Neuronal stem cell (in vitro differentiated cells): Measurements from ENCODE around the gene CTPS1.
A peak's percentile ranks its signal among the peaks of the same experiment; 100 is the strongest.

Experiments
- DNase-seq: peaks from one replicate; pipeline ENCODE4 v3.0.0-alpha.2; 2013; ENCODE audit warnings: low spot score
- H2AFZ ChIP-seq: one replicate; pipeline ENCODE4 v1.6.1; 2013; ENCODE audit warnings: mild to moderate bottlenecking, low read length, inconsistent platforms
- H2AK5ac ChIP-seq: 2 replicates; pipeline ENCODE4 v1.6.1; 2013; ENCODE audit warnings: low read depth, mild to moderate bottlenecking, inconsistent platforms, low read length, moderate library complexity, mixed read lengths
- H2BK120ac ChIP-seq: 2 replicates; pipeline ENCODE4 v1.6.1; 2013; ENCODE audit warnings: low read depth, mild to moderate bottlenecking, inconsistent platforms, low read length, moderate library complexity, mixed read lengths
- H2BK12ac ChIP-seq: one replicate; pipeline ENCODE4 v1.6.1; 2013; ENCODE audit warnings: low read length, inconsistent platforms
- H2BK15ac ChIP-seq: 2 replicates; pipeline ENCODE4 v1.6.1; 2013; ENCODE audit warnings: mild to moderate bottlenecking, low read length, inconsistent platforms, mixed read lengths
- H2BK5ac ChIP-seq: one replicate; pipeline ENCODE4 v1.6.1; 2013; ENCODE audit warnings: inconsistent platforms, mild to moderate bottlenecking, low read length, moderate library complexity
- H3K14ac ChIP-seq: one replicate; pipeline ENCODE4 v1.6.1; 2013; ENCODE audit warnings: low read length, inconsistent platforms
- H3K18ac ChIP-seq: 2 replicates; pipeline ENCODE4 v1.6.1; 2013; ENCODE audit warnings: low read length, inconsistent platforms
- H3K23ac ChIP-seq: 2 replicates; pipeline ENCODE4 v1.6.1; 2013; ENCODE audit warnings: low read depth, mild to moderate bottlenecking, mixed read lengths, low read length, inconsistent platforms; ENCODE audit not compliant: poor library complexity
- H3K27ac ChIP-seq: replicated peaks from 3 replicates; pipeline ENCODE4 v1.5.1; 2013; ENCODE audit warnings: low read length, inconsistent platforms
- H3K27me3 ChIP-seq, 3 experiments: 2 replicates each; pipeline ENCODE4 v1.6.1; 2013; ENCODE audit warnings: low read length in 3 of 3, mild to moderate bottlenecking in 2 of 3, inconsistent platforms in 1 of 3, low read depth in 1 of 3, mixed read lengths in 1 of 3, moderate library complexity in 1 of 3; ENCODE audit not compliant: control insufficient read depth in 3 of 3, insufficient read depth in 3 of 3
- H3K36me3 ChIP-seq, 2 donors: replicated peaks in 1 of 2; 2 replicates each; pipeline ENCODE4 v1.6.1; 2013; ENCODE audit warnings: low read length in 2 of 2; ENCODE audit not compliant: control insufficient read depth in 2 of 2, insufficient read depth in 2 of 2
- H3K4ac ChIP-seq: 2 replicates; pipeline ENCODE4 v1.6.1; 2013; ENCODE audit warnings: inconsistent platforms, mild to moderate bottlenecking, low read length, moderate library complexity
- H3K4me1 ChIP-seq, 2 donors: 1 replicate in 1 of 2; 2 replicates in 1 of 2; pipeline ENCODE4 v1.6.1; 2013; ENCODE audit warnings: low read length in 2 of 2, low read depth in 1 of 2; ENCODE audit not compliant: control insufficient read depth in 2 of 2, insufficient read depth in 1 of 2
- H3K4me2 ChIP-seq: one replicate; pipeline ENCODE4 v1.6.1; 2013; ENCODE audit warnings: mild to moderate bottlenecking, low read length, inconsistent platforms; ENCODE audit not compliant: insufficient read depth, poor library complexity, severe bottlenecking
- H3K4me3 ChIP-seq, 2 donors: 2 replicates each; pipeline ENCODE4 v1.5.1; 2013; ENCODE audit warnings: low read length in 2 of 2, mild to moderate bottlenecking in 2 of 2, inconsistent platforms in 1 of 2, moderate library complexity in 1 of 2
- H3K79me1 ChIP-seq: one replicate; pipeline ENCODE4 v1.6.1; 2013; ENCODE audit warnings: low read depth, mild to moderate bottlenecking, inconsistent platforms, low read length, moderate library complexity
- H3K9ac ChIP-seq: one replicate; pipeline ENCODE4 v1.6.1; 2013; ENCODE audit warnings: mild to moderate bottlenecking, low read depth, low read length, inconsistent platforms; ENCODE audit not compliant: poor library complexity
- H3K9me3 ChIP-seq, 2 donors: replicated peaks in 1 of 2; 2 replicates each; pipeline versions ENCODE3 to v1.6.1; 2013; ENCODE audit warnings: low read length in 2 of 2, mild to moderate bottlenecking in 2 of 2, inconsistent platforms in 1 of 2, low read depth in 1 of 2, mixed read lengths in 1 of 2, moderate library complexity in 1 of 2; ENCODE audit not compliant: control insufficient read depth in 2 of 2, insufficient read depth in 1 of 2
- H4K8ac ChIP-seq: one replicate; pipeline ENCODE4 v1.6.1; 2013; ENCODE audit warnings: low read depth, mild to moderate bottlenecking, inconsistent platforms, low read length, moderate library complexity
- H4K91ac ChIP-seq: one replicate; pipeline ENCODE4 v1.6.1; 2013; ENCODE audit warnings: low read length, low read depth, mild to moderate bottlenecking, inconsistent platforms; ENCODE audit not compliant: poor library complexity
- WGBS, 2 donors: extraction: QIAGEN DNeasy Blood & Tissue Kit; methylation state at CpG; one replicate each; pipeline ENCODE4 v1.1.7; 2013; ENCODE audit warnings: missing lambda C conversion rate in 2 of 2, mixed read lengths in 1 of 2; ENCODE audit not compliant: insufficient read length in 2 of 2, insufficient replicate concordance in 1 of 2; ENCODE audit errors: extremely low coverage in 2 of 2; 5-methylcytosine and 5-hydroxymethylcytosine counted together

CTPS1 gene

DNA sequence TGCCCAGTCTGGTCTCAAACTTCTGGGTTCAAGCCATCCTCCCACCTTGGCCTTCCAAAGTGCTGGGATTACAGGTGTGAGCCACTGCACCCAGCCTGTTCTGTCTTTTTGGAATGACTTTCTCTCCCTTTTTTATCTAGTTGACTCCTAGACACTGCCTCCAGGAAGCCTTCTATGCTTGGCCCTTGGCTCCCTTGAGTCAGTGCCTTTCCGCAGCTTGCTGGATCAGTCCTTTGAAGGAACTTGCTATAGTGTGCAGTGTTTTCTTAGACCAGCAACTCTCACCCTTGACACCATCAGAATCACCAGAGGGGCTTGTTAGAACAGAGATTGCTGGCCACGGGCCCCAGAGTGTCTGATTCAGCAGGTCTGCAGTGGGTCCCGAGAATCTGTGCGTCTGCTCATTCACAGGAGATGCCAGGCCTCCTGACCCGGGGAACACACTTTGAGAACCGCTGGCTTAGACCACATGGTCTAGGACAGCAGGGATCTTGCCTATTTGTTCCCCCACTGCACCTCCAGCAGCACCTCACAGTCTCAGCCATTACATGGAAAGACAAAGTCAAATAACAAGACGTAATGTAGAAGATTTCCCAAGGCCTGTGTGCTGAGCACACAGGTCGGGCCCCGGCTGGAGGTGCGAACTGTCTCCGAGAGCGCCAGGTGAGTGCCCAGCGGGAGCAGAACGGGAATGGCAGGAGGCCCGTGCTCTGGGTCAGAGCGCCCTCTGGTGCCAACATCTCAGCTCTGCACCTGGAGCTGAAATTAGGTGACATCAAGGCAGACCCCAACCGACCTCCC is 27.4 kb upstream of the CTPS1 start:
- Histone ChIP-seq H3K4me2 (no peak overlapping the region), H2BK12ac (no peak overlapping the region), H3K9ac (no peak overlapping the region), H4K8ac (no peak overlapping the region), H3K18ac (no peak overlapping the region), H2BK5ac (no peak overlapping the region), H3K36me3 (no peaks in the 10 kb centered on the region), H3K4ac (no peak overlapping the region), H3K4me3 (no peak overlapping the region), H4K91ac (no peak overlapping the region), H3K27me3 (peaks cover 0 to 10% (median 0%) of the 10 kb centered on the region in 3 experiments), H2AK5ac (no peak overlapping the region), H3K27ac (no peak overlapping the region), H2AFZ (no peak overlapping the region), H3K79me1 (no peaks in the 10 kb centered on the region), H3K4me1 (peaks cover 0 to 4% of the 10 kb centered on the region in 2 donors), H3K14ac (no peak overlapping the region), H2BK15ac (no peak overlapping the region), H3K9me3 (peaks cover 0 to 2% of the 10 kb centered on the region in 2 donors), H2BK120ac (no peak overlapping the region), H3K23ac (no peak overlapping the region)
- peak; percentile 65 for DNase-seq
- no CpG with 5 or more reads among the region's 17 CpGs for WGBS, 2 donors

DNA sequence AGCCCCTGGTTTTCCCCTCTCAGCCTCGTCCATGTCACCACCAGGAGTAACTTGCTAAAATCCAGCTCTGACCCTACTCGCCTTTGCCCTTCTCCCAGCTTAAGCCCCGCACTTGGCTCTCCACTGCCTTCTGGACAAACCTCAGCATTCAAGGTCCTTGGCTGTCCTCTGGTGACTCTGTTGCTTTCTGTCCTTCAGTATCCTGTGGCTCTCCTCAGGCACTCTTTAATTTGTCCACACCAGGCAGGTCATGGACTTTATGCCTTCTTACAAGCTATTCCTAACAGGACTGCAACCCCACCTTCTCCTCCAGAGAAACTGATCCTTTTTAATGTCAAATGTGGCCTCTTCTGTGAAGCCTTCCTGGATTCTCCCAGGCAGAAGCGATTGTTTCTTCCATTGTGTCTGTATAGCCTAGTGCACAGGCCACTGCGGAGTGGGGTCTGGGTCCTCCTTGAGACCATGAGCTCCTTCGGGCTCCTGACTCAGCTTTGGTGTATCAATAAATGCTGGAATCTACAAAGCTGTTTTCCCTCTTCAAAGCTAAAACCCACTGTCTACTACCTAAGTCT is 26.7 kb upstream of the CTPS1 start:
- Histone ChIP-seq H4K8ac (no peak overlapping the region), H3K14ac (no peak overlapping the region), H3K27ac (no peak overlapping the region), H3K4ac (no peak overlapping the region), H2AFZ (no peak overlapping the region), H2BK12ac (no peak overlapping the region), H3K4me2 (no peak overlapping the region), H2BK5ac (no peak overlapping the region), H4K91ac (no peak overlapping the region), H2AK5ac (no peak overlapping the region), H3K79me1 (no peaks in the 10 kb centered on the region), H3K4me1 (peaks cover 0 to 4% of the 10 kb centered on the region in 2 donors), H3K23ac (no peak overlapping the region), H2BK15ac (no peak overlapping the region), H3K4me3 (no peak overlapping the region), H3K18ac (no peak overlapping the region), H2BK120ac (no peak overlapping the region), H3K36me3 (no peaks in the 10 kb centered on the region), H3K9ac (no peak overlapping the region), H3K27me3 (peaks cover 0 to 10% (median 0%) of the 10 kb centered on the region in 3 experiments), H3K9me3 (peaks cover 0 to 2% of the 10 kb centered on the region in 2 donors)
- DNase-seq, result no peak
- WGBS, 2 donors, result no CpG with 5 or more reads among the region's 6 CpGs

DNA sequence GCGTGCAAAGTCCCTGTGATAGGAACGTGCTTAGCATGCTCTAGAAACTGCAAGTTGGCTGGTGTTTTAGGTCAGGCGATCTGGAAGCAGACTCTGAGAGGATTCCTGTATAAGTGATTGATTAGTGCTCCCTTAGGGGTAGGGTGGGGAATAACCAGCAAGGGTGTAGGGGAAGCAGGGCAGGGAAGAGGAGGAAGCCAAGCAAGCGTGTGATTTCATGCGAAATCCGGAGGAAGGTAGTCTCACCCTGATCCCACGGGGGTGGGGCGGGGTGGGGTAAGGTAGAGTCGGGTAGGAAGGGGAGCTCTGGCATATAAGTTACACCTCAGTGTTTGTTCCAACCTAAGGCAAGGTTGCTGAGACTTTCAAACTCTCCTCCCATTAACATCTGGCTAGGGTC is 24.9 kb upstream of the CTPS1 start:
- Histone ChIP-seq H2AK5ac (no peak overlapping the region), H2AFZ (no peak overlapping the region), H3K36me3 (no peaks in the 10 kb centered on the region), H3K4ac (no peak overlapping the region), H3K18ac (no peak overlapping the region), H3K4me1 (peaks cover 0 to 1% of the 10 kb centered on the region in 2 donors), H2BK5ac (no peak overlapping the region), H2BK12ac (no peak overlapping the region), H3K27ac (no peak overlapping the region), H3K4me3 (no peak overlapping the region), H3K79me1 (no peaks in the 10 kb centered on the region), H3K23ac (no peak overlapping the region), H3K9me3 (no peaks in the 10 kb centered on the region), H3K27me3 (peaks cover 0 to 10% (median 0%) of the 10 kb centered on the region in 3 experiments), H3K4me2 (no peak overlapping the region), H2BK120ac (no peak overlapping the region), H3K9ac (no peak overlapping the region), H3K14ac (no peak overlapping the region), H4K8ac (no peak overlapping the region), H4K91ac (no peak overlapping the region), H2BK15ac (no peak overlapping the region)
- no peak for DNase-seq
- no CpG with 5 or more reads among the region's 9 CpGs for WGBS, 2 donors

DNA sequence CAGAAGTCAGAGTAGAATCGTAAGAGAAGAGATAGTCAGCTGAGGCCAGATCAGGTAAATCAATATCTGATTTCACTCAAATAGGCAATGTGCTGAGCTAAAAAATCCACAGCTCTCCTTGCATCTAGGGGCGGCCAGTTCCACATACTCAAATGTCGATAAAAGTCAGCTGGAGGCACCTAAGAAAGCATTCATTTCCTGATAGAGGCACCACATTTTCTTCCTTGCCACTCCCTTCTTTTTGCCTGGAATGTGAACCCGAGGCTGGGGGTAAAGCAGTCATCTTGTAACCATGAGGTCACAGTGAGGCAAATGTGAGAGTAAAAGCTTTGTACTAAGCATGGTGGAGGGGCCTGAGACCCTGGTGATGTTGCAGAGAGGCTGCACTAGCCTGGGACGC is 24.2 kb upstream of the CTPS1 start:
- no peak overlapping the region for H3K23ac ChIP-seq
- H4K91ac ChIP-seq, result no peak overlapping the region
- no peak overlapping the region for H2AK5ac ChIP-seq
- H2AFZ ChIP-seq, result no peak overlapping the region
- peaks cover 0 to 1% of the 10 kb centered on the region in 2 donors for H3K4me1 ChIP-seq
- no peak overlapping the region for H3K9ac ChIP-seq
- no peaks in the 10 kb centered on the region for H3K9me3 ChIP-seq
- H3K4me3 ChIP-seq, result no peak overlapping the region
- no peak overlapping the region for H3K27ac ChIP-seq
- H2BK120ac ChIP-seq, result no peak overlapping the region
- no peaks in the 10 kb centered on the region for H3K36me3 ChIP-seq
- peak overlapping the region; percentile 47 for H3K14ac ChIP-seq
- no CpG with 5 or more reads among the region's 5 CpGs for WGBS, 2 donors
- DNase-seq, result no peak
- no peak overlapping the region for H3K4ac ChIP-seq
- no peaks in the 10 kb centered on the region for H3K79me1 ChIP-seq
- no peak overlapping the region for H3K4me2 ChIP-seq
- no peak overlapping the region for H4K8ac ChIP-seq
- peaks cover 0 to 10% (median 0%) of the 10 kb centered on the region in 3 experiments for H3K27me3 ChIP-seq
- no peak overlapping the region for H2BK12ac ChIP-seq
- H2BK5ac ChIP-seq, result no peak overlapping the region
- no peak overlapping the region for H2BK15ac ChIP-seq
- H3K18ac ChIP-seq, result no peak overlapping the region
